WTC11 (cell line): ENCODE measurements around the gene APCDD1. TPM values are rescaled to one million over a fixed set of nuclear protein-coding genes. Genes with fewer than 3 reads are reported as not detected.

ENCODE experiments used
- ATAC-seq: fragments of 200-7000 bp; cut with Tn5 transposase; 2 replicates; pipeline ENCODE4 v1.10.0; 2021; ENCODE audit warnings: mild to moderate bottlenecking, moderate library complexity
- CTCF ChIA-PET: fragments of 300-600 bp; sonication (Branson Sonifier 250); formaldehyde crosslinking; loops from one replicate; lab custom pipeline; 2021; ENCODE audit warnings: antibody characterized with exemption; lab: Charles Lee
- POLR2A ChIA-PET: fragments of 350-600 bp; sonication (Branson Sonifier 250); formaldehyde crosslinking; loops from one replicate; lab custom pipeline; 2021; ENCODE audit warnings: antibody characterized with exemption; lab: Charles Lee
- DNase-seq: peaks from one replicate; pipeline ENCODE4 v3.0.0; 2021; ENCODE audit warnings: low spot score
- H3K27ac Mint-ChIP-seq: 2 replicates; pipeline ENCODE4 v1.8.0; 2021; ENCODE audit warnings: mixed read lengths
- H3K27me3 Mint-ChIP-seq: 2 replicates; pipeline ENCODE4 v1.8.0; 2021; ENCODE audit warnings: low read depth, mild to moderate bottlenecking, moderate library complexity, mixed read lengths
- H3K36me3 Mint-ChIP-seq: 2 replicates; pipeline ENCODE4 v1.8.0; 2021; ENCODE audit warnings: mixed read lengths
- H3K4me1 Mint-ChIP-seq: 2 replicates; pipeline ENCODE4 v1.8.0; 2022; ENCODE audit warnings: mixed read lengths
- H3K4me3 Mint-ChIP-seq: 2 replicates; pipeline ENCODE4 v1.8.0; 2021; ENCODE audit warnings: mild to moderate bottlenecking, moderate library complexity, mixed read lengths
- H3K9me3 Mint-ChIP-seq: 2 replicates; pipeline ENCODE4 v1.8.0; 2021; ENCODE audit warnings: mixed read lengths
- AR ChIP-seq: fragments of 250-450 bp; sonication (Bioruptor Pico); IDR thresholded peaks from 2 replicates; pipeline ENCODE4 v1.9.0; 2021; ENCODE audit warnings: mild to moderate bottlenecking
- ELF4 ChIP-seq: sonication (generic); formaldehyde crosslinking; IDR thresholded peaks from 2 replicates; pipeline ENCODE4 v1.8.1; 2022; ENCODE audit warnings: low read depth, mild to moderate bottlenecking, moderate library complexity, missing genetic modification reagents
- ESRRA ChIP-seq: sonication (generic); formaldehyde crosslinking; IDR thresholded peaks from 2 replicates; pipeline ENCODE4 v1.8.1; 2022; ENCODE audit warnings: mild to moderate bottlenecking, missing genetic modification reagents, borderline replicate concordance
- ETV6 ChIP-seq: sonication (generic); formaldehyde crosslinking; IDR thresholded peaks from 2 replicates; pipeline ENCODE4 v1.8.1; 2022; ENCODE audit warnings: mild to moderate bottlenecking, missing genetic modification reagents
- GABPB1 ChIP-seq: sonication (generic); formaldehyde crosslinking; IDR thresholded peaks from 2 replicates; pipeline ENCODE4 v1.8.1; 2023; ENCODE audit warnings: mild to moderate bottlenecking, missing genetic modification reagents
- GTF2I ChIP-seq: fragments of 250-450 bp; sonication (Bioruptor Pico); conservative IDR thresholded peaks from 2 replicates; pipeline ENCODE4 v1.4.0; 2021; ENCODE audit warnings: mild to moderate bottlenecking
- JUN ChIP-seq: sonication (generic); formaldehyde crosslinking; IDR thresholded peaks from 2 replicates; pipeline ENCODE4 v1.8.0; 2023; ENCODE audit warnings: mild to moderate bottlenecking, missing genetic modification reagents
- MYBL2 ChIP-seq: sonication (generic); formaldehyde crosslinking; IDR thresholded peaks from 2 replicates; pipeline ENCODE4 v1.8.1; 2023; ENCODE audit warnings: mild to moderate bottlenecking, moderate library complexity, missing genetic modification reagents
- OVOL2 ChIP-seq: fragments of 250-450 bp; sonication (Bioruptor Pico); IDR thresholded peaks from 2 replicates; pipeline ENCODE4 v1.9.0; 2021; ENCODE audit warnings: mild to moderate bottlenecking, borderline replicate concordance
- PRRX2 ChIP-seq: fragments of 250-450 bp; sonication (Bioruptor Pico); IDR thresholded peaks from 2 replicates; pipeline ENCODE4 v1.8.0; 2021; ENCODE audit warnings: mild to moderate bottlenecking
- RELA ChIP-seq: sonication (generic); formaldehyde crosslinking; IDR thresholded peaks from 2 replicates; pipeline ENCODE4 v1.8.1; 2022; ENCODE audit warnings: missing genetic modification reagents, mild to moderate bottlenecking, borderline replicate concordance
- SOX15 ChIP-seq: fragments of 250-450 bp; sonication (Bioruptor Pico); IDR thresholded peaks from 2 replicates; pipeline ENCODE4 v1.9.0; 2021; ENCODE audit warnings: mild to moderate bottlenecking
- STAT6 ChIP-seq: sonication (generic); formaldehyde crosslinking; conservative IDR thresholded peaks from 2 replicates; pipeline ENCODE4 v1.8.1; 2023; ENCODE audit warnings: mild to moderate bottlenecking, low read depth, missing genetic modification reagents, moderate library complexity
- TCF7 ChIP-seq: sonication (generic); formaldehyde crosslinking; IDR thresholded peaks from 2 replicates; pipeline ENCODE4 v1.8.0; 2022; ENCODE audit warnings: mild to moderate bottlenecking, low read depth, missing genetic modification reagents, moderate library complexity
- TEAD1 ChIP-seq: sonication (generic); formaldehyde crosslinking; IDR thresholded peaks from 2 replicates; pipeline ENCODE4 v1.8.0; 2022; ENCODE audit warnings: mild to moderate bottlenecking, missing genetic modification reagents
- TP53 ChIP-seq: sonication (generic); formaldehyde crosslinking; IDR thresholded peaks from 2 replicates; pipeline ENCODE4 v1.8.1; 2023; ENCODE audit warnings: mild to moderate bottlenecking, missing genetic modification reagents
- ZBTB43 ChIP-seq: sonication (generic); formaldehyde crosslinking; IDR thresholded peaks from 2 replicates; pipeline ENCODE4 v1.8.1; 2023; ENCODE audit warnings: mild to moderate bottlenecking, missing genetic modification reagents
- ZNF121 ChIP-seq: sonication (generic); formaldehyde crosslinking; IDR thresholded peaks from 2 replicates; pipeline ENCODE4 v1.8.0; 2023; ENCODE audit warnings: missing genetic modification reagents
- ZNF138 ChIP-seq: sonication (generic); formaldehyde crosslinking; conservative IDR thresholded peaks from 2 replicates; pipeline ENCODE4 v1.8.1; 2022; ENCODE audit warnings: mild to moderate bottlenecking, moderate library complexity, missing genetic modification reagents
- ZNF416 ChIP-seq: fragments of 250-450 bp; sonication (Bioruptor Pico); IDR thresholded peaks from 2 replicates; pipeline ENCODE4 v1.9.0; 2021; ENCODE audit warnings: mild to moderate bottlenecking, inconsistent platforms
- total RNA-seq: library from RNA; stranded (reverse); gene quantifications from 3 replicates; pipeline ENCODE4 v1.2.3, GENCODE V29; 2021
- TF ChIP-seq, protein P1 (sequence below): fragments of 250-450 bp; sonication (Bioruptor Pico); IDR thresholded peaks from 2 replicates; pipeline ENCODE4 v2.1.2; 2022; ENCODE audit warnings: mild to moderate bottlenecking, moderate library complexity
- TF ChIP-seq, protein P2 (sequence below): sonication (generic); formaldehyde crosslinking; IDR thresholded peaks from 2 replicates; pipeline ENCODE4 v1.8.1; 2023; ENCODE audit warnings: mild to moderate bottlenecking, missing genetic modification reagents, moderate library complexity
- TF ChIP-seq, protein P3 (sequence below): sonication (generic); formaldehyde crosslinking; IDR thresholded peaks from 2 replicates; pipeline ENCODE4 v1.8.1; 2022; ENCODE audit warnings: mild to moderate bottlenecking, missing genetic modification reagents, moderate library complexity, borderline replicate concordance

The APCDD1 gene
- total RNA-seq, 1 experiment from 2014 or later, result 7.1 TPM

- H3K4me3 Mint-ChIP-seq, result no peak overlapping the region
- peaks cover 14% of the 10 kb centered on the region for H3K36me3 Mint-ChIP-seq
- DNase-seq (no peak), ATAC-seq (no peak)
- H3K4me1 Mint-ChIP-seq, result peaks cover 45% of the 10 kb centered on the region
- ChIA-PET POLR2A (no interaction called here), CTCF (no interaction called here)
- H3K27me3 Mint-ChIP-seq, result peaks cover 66% of the 10 kb centered on the region
- TF ChIP-seq OVOL2 (CRISPR knock-in tag), result no peak
- no peak for TF ChIP-seq PRRX2 (CRISPR knock-in tag)
- H3K27ac Mint-ChIP-seq, result no peak overlapping the region
- H3K9me3 Mint-ChIP-seq, result no peaks in the 10 kb centered on the region
Measured at GRCh38 chr18:10474309-10474708, 19.9 kb downstream of the APCDD1 start.

GRCh38 chr18:10475276-10475653 is 20.8 kb downstream of the APCDD1 start:
- H3K4me3 Mint-ChIP-seq, result no peak overlapping the region
- H3K36me3 Mint-ChIP-seq, result peaks cover 15% of the 10 kb centered on the region
- TF ChIP-seq, protein P1, sequence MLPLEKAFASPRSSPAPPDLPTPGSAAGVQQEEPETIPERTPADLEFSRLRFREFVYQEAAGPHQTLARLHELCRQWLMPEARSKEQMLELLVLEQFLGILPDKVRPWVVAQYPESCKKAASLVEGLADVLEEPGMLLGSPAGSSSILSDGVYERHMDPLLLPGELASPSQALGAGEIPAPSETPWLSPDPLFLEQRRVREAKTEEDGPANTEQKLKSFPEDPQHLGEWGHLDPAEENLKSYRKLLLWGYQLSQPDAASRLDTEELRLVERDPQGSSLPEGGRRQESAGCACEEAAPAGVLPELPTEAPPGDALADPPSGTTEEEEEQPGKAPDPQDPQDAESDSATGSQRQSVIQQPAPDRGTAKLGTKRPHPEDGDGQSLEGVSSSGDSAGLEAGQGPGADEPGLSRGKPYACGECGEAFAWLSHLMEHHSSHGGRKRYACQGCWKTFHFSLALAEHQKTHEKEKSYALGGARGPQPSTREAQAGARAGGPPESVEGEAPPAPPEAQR (CRISPR knock-in tag), result no peak
- TF ChIP-seq STAT6, result no peak
- no peak for TF ChIP-seq ZBTB43 (CRISPR knock-in tag)
- TF ChIP-seq GTF2I (CRISPR knock-in tag), result no peak
- TF ChIP-seq ZNF121, result no peak
- no peak for TF ChIP-seq AR (CRISPR knock-in tag)
- TF ChIP-seq ELF4 (CRISPR knock-in tag), result no peak
- TF ChIP-seq PRRX2 (CRISPR knock-in tag), result no peak
- TF ChIP-seq JUN (CRISPR knock-in tag), result no peak
- TF ChIP-seq RELA (CRISPR knock-in tag), result no peak
- TF ChIP-seq TCF7 (CRISPR knock-in tag), result no peak
- ATAC-seq, result no peak
- H3K27ac Mint-ChIP-seq, result no peak overlapping the region
- ChIA-PET POLR2A (no interaction called here), CTCF (interaction anchor here (0.6 kb wide), 1 partner anchor 11 kb away, joined by 3 read pairs; no protein-coding TSS in a partner anchor)
- DNase-seq, result no peak
- H3K9me3 Mint-ChIP-seq, result no peaks in the 10 kb centered on the region
- H3K27me3 Mint-ChIP-seq, result peaks cover 73% of the 10 kb centered on the region
- peaks cover 47% of the 10 kb centered on the region for H3K4me1 Mint-ChIP-seq

- peaks cover 47% of the 10 kb centered on the region for H3K4me1 Mint-ChIP-seq
- no peak for TF ChIP-seq TP53 (CRISPR knock-in tag)
- no peak for TF ChIP-seq ESRRA
- TF ChIP-seq SOX15, result no peak
- TF ChIP-seq, protein P2, sequence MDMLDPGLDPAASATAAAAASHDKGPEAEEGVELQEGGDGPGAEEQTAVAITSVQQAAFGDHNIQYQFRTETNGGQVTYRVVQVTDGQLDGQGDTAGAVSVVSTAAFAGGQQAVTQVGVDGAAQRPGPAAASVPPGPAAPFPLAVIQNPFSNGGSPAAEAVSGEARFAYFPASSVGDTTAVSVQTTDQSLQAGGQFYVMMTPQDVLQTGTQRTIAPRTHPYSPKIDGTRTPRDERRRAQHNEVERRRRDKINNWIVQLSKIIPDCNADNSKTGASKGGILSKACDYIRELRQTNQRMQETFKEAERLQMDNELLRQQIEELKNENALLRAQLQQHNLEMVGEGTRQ, result no peak
- TF ChIP-seq, protein P3, sequence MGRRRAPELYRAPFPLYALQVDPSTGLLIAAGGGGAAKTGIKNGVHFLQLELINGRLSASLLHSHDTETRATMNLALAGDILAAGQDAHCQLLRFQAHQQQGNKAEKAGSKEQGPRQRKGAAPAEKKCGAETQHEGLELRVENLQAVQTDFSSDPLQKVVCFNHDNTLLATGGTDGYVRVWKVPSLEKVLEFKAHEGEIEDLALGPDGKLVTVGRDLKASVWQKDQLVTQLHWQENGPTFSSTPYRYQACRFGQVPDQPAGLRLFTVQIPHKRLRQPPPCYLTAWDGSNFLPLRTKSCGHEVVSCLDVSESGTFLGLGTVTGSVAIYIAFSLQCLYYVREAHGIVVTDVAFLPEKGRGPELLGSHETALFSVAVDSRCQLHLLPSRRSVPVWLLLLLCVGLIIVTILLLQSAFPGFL (CRISPR knock-in tag), result no peak
- no peak for TF ChIP-seq ZNF138
- TF ChIP-seq GABPB1 (CRISPR knock-in tag), result no peak
- no peak for TF ChIP-seq ETV6 (CRISPR knock-in tag)
- no peak for TF ChIP-seq TEAD1 (CRISPR knock-in tag)
- no peak for TF ChIP-seq MYBL2 (CRISPR knock-in tag)
- TF ChIP-seq ZNF416 (CRISPR knock-in tag), result no peak
Measured at GRCh38 chr18:10475654-10476291, 21.3 kb downstream of the APCDD1 start.

More at GRCh38 chr18:10475654-10476291, 21.3 kb downstream of the APCDD1 start:
- ChIA-PET CTCF (interaction anchor here (0.6 kb wide), 1 partner anchor 10 kb away, joined by 3 read pairs; no protein-coding TSS in a partner anchor), POLR2A (no interaction called here)
- no peak for DNase-seq
- peaks cover 78% of the 10 kb centered on the region for H3K27me3 Mint-ChIP-seq
- H3K9me3 Mint-ChIP-seq, result no peaks in the 10 kb centered on the region
- H3K4me3 Mint-ChIP-seq, result no peak overlapping the region
- ATAC-seq, result no peak
- H3K36me3 Mint-ChIP-seq, result peaks cover 15% of the 10 kb centered on the region
- H3K27ac Mint-ChIP-seq, result no peak overlapping the region
